IMR-90 (cell line): ENCODE data around the gene ZDHHC14. TPM values are rescaled to one million over a fixed set of nuclear protein-coding genes. Genes with fewer than 3 reads are reported as not detected.

Experiments used
- ATAC-seq: fragments of 200-7000 bp; cut with Tn5 transposase; 2 replicates; pipeline ENCODE4 v1.9.1; 2020; ENCODE audit warnings: low read depth, mild to moderate bottlenecking, moderate library complexity
- BruUV-seq: library from RNA; stranded (reverse); fragments of 400-500 nt; replicated peaks from 2 replicates; lab custom pipeline; 2021; lab: Mats Ljungman, UMichigan
- CTCF ChIA-PET: fragments of 300-600 bp; formaldehyde crosslinking; extraction: SDS; loops from one replicate; lab custom pipeline; 2021; ENCODE audit warnings: antibody characterized with exemption; lab: Yijun Ruan, JAX
- POLR2A ChIA-PET: fragments of 300-600 bp; sonication (Branson Sonifier 250); formaldehyde crosslinking; loops from one replicate; lab custom pipeline; 2022; ENCODE audit warnings: antibody characterized with exemption; ENCODE audit not compliant: unreplicated experiment; lab: Charles Lee
- DNase-seq: peaks from one replicate; pipeline ENCODE4 v3.0.0; 2013
- H2AFZ ChIP-seq: replicated peaks from 2 replicates; pipeline ENCODE3; 2013; ENCODE audit warnings: low read length, mild to moderate bottlenecking; ENCODE audit not compliant: poor library complexity
- H2AK5ac ChIP-seq: 2 replicates; pipeline ENCODE4 v1.6.1; 2013; ENCODE audit warnings: low read depth, low read length, inconsistent platforms
- H2AK9ac ChIP-seq: replicated peaks from 2 replicates; pipeline ENCODE3; 2013; ENCODE audit warnings: mild to moderate bottlenecking, low read depth, low read length, moderate library complexity; ENCODE audit not compliant: poor library complexity
- H2BK120ac ChIP-seq: 2 replicates; pipeline ENCODE4 v1.6.1; 2013; ENCODE audit warnings: low read depth, low read length, inconsistent platforms
- H2BK15ac ChIP-seq: 3 replicates; pipeline ENCODE4 v1.6.1; 2013; ENCODE audit warnings: low read depth, low read length, inconsistent platforms
- H2BK20ac ChIP-seq: 2 replicates; pipeline ENCODE4 v1.6.1; 2013; ENCODE audit warnings: low read depth, mild to moderate bottlenecking, inconsistent platforms, low read length, moderate library complexity
- H2BK5ac ChIP-seq: 2 replicates; pipeline ENCODE4 v1.6.1; 2013; ENCODE audit warnings: mild to moderate bottlenecking, low read depth, low read length, inconsistent platforms; ENCODE audit not compliant: poor library complexity, severe bottlenecking
- H3K14ac ChIP-seq: replicated peaks from 2 replicates; pipeline ENCODE4 v1.6.1; 2013; ENCODE audit warnings: low read depth, low read length, inconsistent platforms
- H3K18ac ChIP-seq: 2 replicates; pipeline ENCODE4 v1.6.1; 2013; ENCODE audit warnings: low read depth, low read length, control low read depth
- H3K23ac ChIP-seq: 2 replicates; pipeline ENCODE4 v1.6.1; 2013; ENCODE audit warnings: low read depth, low read length, inconsistent platforms
- H3K27ac ChIP-seq: 2 replicates; pipeline ENCODE4 v1.5.1; 2013; ENCODE audit warnings: mild to moderate bottlenecking, control low read depth, low read length; ENCODE audit not compliant: insufficient read depth
- H3K27me3 ChIP-seq: 2 replicates; pipeline ENCODE4 v1.6.1; 2013; ENCODE audit warnings: low read length; ENCODE audit not compliant: control insufficient read depth, insufficient read depth
- H3K36me3 ChIP-seq: 2 replicates; pipeline ENCODE4 v1.6.1; 2013; ENCODE audit warnings: low read length, mixed read lengths; ENCODE audit not compliant: control insufficient read depth, insufficient read depth
- H3K4ac ChIP-seq: 2 replicates; pipeline ENCODE4 v1.6.1; 2013; ENCODE audit warnings: low read depth, low read length, inconsistent platforms
- H3K4me1 ChIP-seq: 2 replicates; pipeline ENCODE4 v1.6.1; 2013; ENCODE audit warnings: low read length, mixed read lengths; ENCODE audit not compliant: control insufficient read depth, insufficient read depth
- H3K4me2 ChIP-seq: 2 replicates; pipeline ENCODE4 v1.6.1; 2013; ENCODE audit warnings: low read depth, mild to moderate bottlenecking, control low read depth, low read length, moderate library complexity
- H3K4me3 ChIP-seq: 2 replicates; pipeline ENCODE4 v1.5.1; 2013; ENCODE audit warnings: low read depth, mild to moderate bottlenecking, control low read depth, low read length, moderate library complexity; ENCODE audit not compliant: insufficient read depth
- H3K56ac ChIP-seq: 2 replicates; pipeline ENCODE4 v1.6.1; 2013; ENCODE audit warnings: low read length, inconsistent platforms; ENCODE audit not compliant: insufficient read depth; ENCODE audit errors: extremely low read depth
- H3K79me1 ChIP-seq, 2 experiments: 2 replicates each; pipeline ENCODE4 v1.6.1; 2013; ENCODE audit warnings: low read length in 2 of 2, inconsistent platforms in 1 of 2, low read depth in 1 of 2
- H3K9ac ChIP-seq: 2 replicates; pipeline ENCODE4 v1.6.1; 2013; ENCODE audit warnings: low read depth, low read length, control low read depth
- H3K9me1 ChIP-seq: 2 replicates; pipeline ENCODE4 v1.6.1; 2013; ENCODE audit warnings: low read length, inconsistent platforms; ENCODE audit not compliant: insufficient read depth
- H3K9me3 ChIP-seq: 2 replicates; pipeline ENCODE4 v1.6.1; 2013; ENCODE audit warnings: low read length; ENCODE audit not compliant: control insufficient read depth, insufficient read depth
- H4K20me1 ChIP-seq: 2 replicates; pipeline ENCODE4 v1.6.1; 2013; ENCODE audit warnings: low read length, inconsistent platforms; ENCODE audit not compliant: insufficient read depth
- H4K5ac ChIP-seq: 2 replicates; pipeline ENCODE4 v1.6.1; 2013; ENCODE audit warnings: mild to moderate bottlenecking, low read depth, low read length, control low read depth
- H4K8ac ChIP-seq, 2 experiments: 2 replicates each; pipeline ENCODE4 v1.6.1; 2013; ENCODE audit warnings: low read depth in 2 of 2, low read length in 2 of 2, control low read depth in 1 of 2, inconsistent platforms in 1 of 2
- H4K91ac ChIP-seq: 2 replicates; pipeline ENCODE4 v1.6.1; 2013; ENCODE audit warnings: low read depth, low read length, inconsistent platforms; ENCODE audit not compliant: insufficient read depth
- CEBPB ChIP-seq: IDR thresholded peaks from 2 replicates; pipeline ENCODE4 v1.6.1; 2012; ENCODE audit warnings: low read depth, low read length, improper control_type of control experiment
- CHD1 ChIP-seq: IDR thresholded peaks from 2 replicates; pipeline ENCODE4 v1.6.1; 2012; ENCODE audit warnings: low read depth, low read length, improper control_type of control experiment
- MXI1 ChIP-seq: IDR thresholded peaks from 2 replicates; pipeline ENCODE4 v1.6.1; 2012; ENCODE audit warnings: low read depth, mild to moderate bottlenecking, low read length, moderate library complexity, borderline replicate concordance
- NFE2L2 ChIP-seq: fragments of 150-350 bp; IDR thresholded peaks from 2 replicates; pipeline ENCODE4 v1.6.1; 2016; ENCODE audit warnings: low read depth, mild to moderate bottlenecking, low read length
- RCOR1 ChIP-seq: IDR thresholded peaks from 2 replicates; pipeline ENCODE4 v1.6.1; 2012; ENCODE audit warnings: mild to moderate bottlenecking, low read length, improper control_type of control experiment; ENCODE audit not compliant: insufficient replicate concordance
- SMC3 ChIP-seq: fragments of 150-350 bp; IDR thresholded peaks from 2 replicates; pipeline ENCODE4 v1.6.1; 2016; ENCODE audit warnings: low read depth, mild to moderate bottlenecking, antibody characterized with exemption, low read length, moderate library complexity
- WGBS, 2 experiments: methylation state at CpG; one replicate each; pipeline versions ENCODE4 v1.1.5 to v1.1.7; 2013; ENCODE audit warnings: missing lambda C conversion rate in 2 of 2; ENCODE audit not compliant: insufficient read length in 1 of 2; ENCODE audit errors: extremely low coverage in 2 of 2; 5-methylcytosine and 5-hydroxymethylcytosine counted together
- dilution Hi-C: fragments of 300-500 bp; cut with HindIII; formaldehyde crosslinking; loops from one replicate; pipeline ENCODE4 v1.14.3; 2018; ENCODE audit warnings: low sequenced_read_pairs; ENCODE audit not compliant: unreplicated experiment
- in situ Hi-C: fragments of 300-500 bp; cut with MboI; formaldehyde crosslinking; loops from 3 replicates; pipeline ENCODE4 v1.14.3; 2019; ENCODE audit warnings: low sequenced_read_pairs, inconsistent platforms, mixed read lengths
- intact Hi-C: fragments of 100-400 bp; cut with micrococcal nuclease; formaldehyde crosslinking; loops from 2 replicates; pipeline ENCODE4 v1.10.0; 2022
- polyA plus RNA-seq, 3 experiments: library from polyadenylated mRNA; depleted of rRNA; stranded (reverse); fragments of >200 nt; gene quantifications; 2 replicates each; pipeline ENCODE4 v1.2.3, GENCODE V29; 2012; ENCODE audit warnings: low replicate concordance in 1 of 3
- total RNA-seq: library from RNA; depleted of rRNA; stranded (reverse); fragments of >200 nt; gene quantifications from 2 replicates; pipeline ENCODE4 v1.2.3, GENCODE V29; 2012
- TF ChIP-seq, protein P1 (sequence below): conservative IDR thresholded peaks from 2 replicates; pipeline ENCODE4 v1.5.1; 2012; ENCODE audit warnings: mild to moderate bottlenecking, low read depth, low read length, improper control_type of control experiment
- TF ChIP-seq, protein P2 (sequence below): fragments of 150-350 bp; IDR thresholded peaks from 2 replicates; pipeline ENCODE4 v1.6.1; 2016; ENCODE audit warnings: low read depth, mild to moderate bottlenecking, low read length, moderate library complexity, borderline replicate concordance

ZDHHC14 gene
- total and polyA plus RNA-seq, 2 of the 4 experiments (the other 2 are of a cell fraction), result 0.90 to 2.0 TPM

DNA sequence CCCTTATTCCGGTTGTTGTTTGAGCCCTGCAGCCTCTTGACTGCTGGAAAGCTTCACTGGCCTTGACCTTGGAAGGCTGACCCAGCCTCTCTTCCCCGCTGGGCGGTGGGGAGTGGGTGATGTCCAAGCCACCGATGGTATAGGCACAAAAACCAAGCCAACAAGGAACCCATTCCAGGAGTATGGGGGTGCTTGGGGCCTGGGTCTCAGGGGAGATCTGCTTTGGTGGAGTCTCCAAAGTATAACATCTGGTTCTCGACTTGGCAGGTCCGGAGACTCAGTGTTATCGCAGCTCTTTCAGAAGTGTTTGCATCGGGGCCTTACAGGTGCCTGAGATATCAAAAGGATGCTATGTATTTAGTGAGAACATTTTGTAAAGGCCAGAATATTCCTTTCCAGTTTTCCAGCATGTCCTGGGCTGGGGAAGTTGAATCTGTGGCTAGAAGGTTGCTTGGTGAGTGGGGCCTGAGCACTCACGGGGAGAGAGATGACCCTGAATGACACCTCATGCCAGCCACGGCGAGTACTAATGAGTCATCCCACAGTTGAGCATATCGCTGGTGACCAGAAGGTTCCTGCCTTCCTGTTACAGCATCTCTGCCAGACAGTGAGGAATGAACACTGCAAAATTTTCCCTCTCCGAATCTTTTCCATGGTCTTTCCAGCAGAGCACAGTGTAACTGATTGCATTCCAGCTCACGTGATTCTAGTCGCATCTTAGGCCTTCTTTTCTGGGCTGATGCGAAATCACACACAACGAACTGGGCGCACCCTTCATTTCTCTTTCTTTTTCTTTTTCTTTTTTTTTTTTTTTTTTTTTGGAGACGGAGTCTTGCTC, 133.9 kb downstream of the ZDHHC14 start (continued):
- TF ChIP-seq, protein P1, sequence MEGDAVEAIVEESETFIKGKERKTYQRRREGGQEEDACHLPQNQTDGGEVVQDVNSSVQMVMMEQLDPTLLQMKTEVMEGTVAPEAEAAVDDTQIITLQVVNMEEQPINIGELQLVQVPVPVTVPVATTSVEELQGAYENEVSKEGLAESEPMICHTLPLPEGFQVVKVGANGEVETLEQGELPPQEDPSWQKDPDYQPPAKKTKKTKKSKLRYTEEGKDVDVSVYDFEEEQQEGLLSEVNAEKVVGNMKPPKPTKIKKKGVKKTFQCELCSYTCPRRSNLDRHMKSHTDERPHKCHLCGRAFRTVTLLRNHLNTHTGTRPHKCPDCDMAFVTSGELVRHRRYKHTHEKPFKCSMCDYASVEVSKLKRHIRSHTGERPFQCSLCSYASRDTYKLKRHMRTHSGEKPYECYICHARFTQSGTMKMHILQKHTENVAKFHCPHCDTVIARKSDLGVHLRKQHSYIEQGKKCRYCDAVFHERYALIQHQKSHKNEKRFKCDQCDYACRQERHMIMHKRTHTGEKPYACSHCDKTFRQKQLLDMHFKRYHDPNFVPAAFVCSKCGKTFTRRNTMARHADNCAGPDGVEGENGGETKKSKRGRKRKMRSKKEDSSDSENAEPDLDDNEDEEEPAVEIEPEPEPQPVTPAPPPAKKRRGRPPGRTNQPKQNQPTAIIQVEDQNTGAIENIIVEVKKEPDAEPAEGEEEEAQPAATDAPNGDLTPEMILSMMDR, result no peak

DNA sequence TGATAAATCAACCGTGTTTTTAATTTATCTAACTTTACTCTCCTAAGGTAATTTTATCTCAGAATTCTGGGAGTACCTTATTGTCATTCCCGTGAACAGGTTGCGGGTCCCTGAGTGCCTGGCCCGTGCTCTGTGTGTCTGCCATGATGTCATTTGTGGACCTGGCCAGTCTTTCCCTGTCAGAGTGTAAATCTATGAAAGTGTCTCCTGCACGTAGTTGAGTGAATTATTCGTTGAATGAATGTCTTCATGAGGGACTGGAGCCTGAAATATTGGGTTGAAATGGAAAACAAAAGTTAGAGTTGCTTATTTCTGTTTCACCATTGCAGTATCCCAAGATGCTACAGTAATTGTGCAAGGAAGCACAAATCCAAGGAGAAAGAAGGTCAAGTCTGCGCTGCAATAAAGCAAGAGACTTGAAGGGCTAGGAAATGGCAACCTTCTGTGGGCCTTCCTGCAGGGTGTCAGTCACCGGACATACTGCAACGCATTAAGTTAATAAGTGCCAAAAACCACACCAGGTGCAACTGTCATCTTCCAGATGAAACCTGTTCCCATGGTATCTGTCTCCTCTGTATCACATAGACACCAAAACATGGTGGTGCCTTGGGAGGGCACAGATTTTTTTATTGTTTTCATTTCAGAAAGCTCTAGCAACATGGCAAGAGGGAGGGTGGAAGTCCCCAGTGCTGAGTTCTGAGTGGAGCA, 135.5 kb downstream of the ZDHHC14 start:
- no peak overlapping the region for H2AK5ac ChIP-seq
- POLR2A ChIA-PET, result no interaction called here
- H2AK9ac ChIP-seq, result no peak overlapping the region
- peaks cover 7% of the 10 kb centered on the region for H3K4me1 ChIP-seq
- no peak overlapping the region for H3K18ac ChIP-seq
- ATAC-seq, result no peak
- H3K36me3 ChIP-seq, result no peaks in the 10 kb centered on the region
- DNase-seq, result no peak
- no peak overlapping the region for H2BK120ac ChIP-seq
- H4K20me1 ChIP-seq, result no peaks in the 10 kb centered on the region
- no peak overlapping the region for H2BK5ac ChIP-seq
- H3K9me1 ChIP-seq, result peaks cover 8% of the 10 kb centered on the region
- no peak overlapping the region for H4K91ac ChIP-seq
- intact Hi-C loops (no loop called here), dilution Hi-C loops (no loop called here), in situ Hi-C loops (no loop called here)
- H2AFZ ChIP-seq, result no peak overlapping the region
- H3K79me1 ChIP-seq, result no peaks in the 10 kb centered on the region
- no peak overlapping the region for H2BK15ac ChIP-seq
- no peak overlapping the region for H3K14ac ChIP-seq
- H3K4me3 ChIP-seq, result no peak overlapping the region
- 100% methylated on average over 1 of the region's 9 CpGs; no CpG with 5 or more reads in 1 of the 2 experiments for WGBS, 2 experiments
- H4K5ac ChIP-seq, result no peak overlapping the region
- H4K8ac ChIP-seq, result no peak overlapping the region
- no peak overlapping the region for H3K9ac ChIP-seq
- H3K4ac ChIP-seq, result no peak overlapping the region
- H2BK20ac ChIP-seq, result no peak overlapping the region
- no peak overlapping the region for H3K27ac ChIP-seq
- CTCF ChIA-PET, result no interaction called here
- no peaks in the 10 kb centered on the region for H3K27me3 ChIP-seq
- no peak overlapping the region for H3K4me2 ChIP-seq
- H3K9me3 ChIP-seq, result no peaks in the 10 kb centered on the region
- no peak overlapping the region for H3K23ac ChIP-seq
- BruUV-seq, result no TSS peak
- H3K56ac ChIP-seq, result no peak overlapping the region
- TF ChIP-seq MXI1 (no peak), CEBPB (no peak), CHD1 (no peak), NFE2L2 (no peak), RCOR1 (no peak), SMC3 (no peak)
- TF ChIP-seq, protein P2, sequence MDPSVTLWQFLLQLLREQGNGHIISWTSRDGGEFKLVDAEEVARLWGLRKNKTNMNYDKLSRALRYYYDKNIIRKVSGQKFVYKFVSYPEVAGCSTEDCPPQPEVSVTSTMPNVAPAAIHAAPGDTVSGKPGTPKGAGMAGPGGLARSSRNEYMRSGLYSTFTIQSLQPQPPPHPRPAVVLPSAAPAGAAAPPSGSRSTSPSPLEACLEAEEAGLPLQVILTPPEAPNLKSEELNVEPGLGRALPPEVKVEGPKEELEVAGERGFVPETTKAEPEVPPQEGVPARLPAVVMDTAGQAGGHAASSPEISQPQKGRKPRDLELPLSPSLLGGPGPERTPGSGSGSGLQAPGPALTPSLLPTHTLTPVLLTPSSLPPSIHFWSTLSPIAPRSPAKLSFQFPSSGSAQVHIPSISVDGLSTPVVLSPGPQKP, result no peak
- TF ChIP-seq, protein P1, result no peak
